A549 (cell line): ENCODE data around the gene TMEM61. TPM values are rescaled to one million over a fixed set of nuclear protein-coding genes. Genes with fewer than 3 reads are reported as not detected.

Experiments
- ATAC-seq, 2 experiments: fragments of 200-7000 bp in 1 of 2; fragments of >200 bp in 1 of 2; cut with Nextera tagmentation in 1 of 2; cut with Tn5 transposase in 1 of 2; 3 replicates each; pipeline versions ENCODE4 v1.8.0 to v1.9.1; 2018 to 2020; ENCODE audit warnings: mild to moderate bottlenecking in 1 of 2, moderate library complexity in 1 of 2
- CTCF ChIA-PET: fragments of 300-600 bp; sonication (Branson Sonifier 250); formaldehyde crosslinking; extraction: SDS; loops from one replicate; lab custom pipeline; 2021; ENCODE audit warnings: antibody characterized with exemption, inconsistent platforms; lab: Yijun Ruan, JAX
- POLR2A ChIA-PET: fragments of 350-600 bp; formaldehyde crosslinking; extraction: SDS; loops from one replicate; lab custom pipeline; 2021; ENCODE audit warnings: antibody characterized with exemption, inconsistent platforms; lab: Yijun Ruan, JAX
- DNase-seq, 2 experiments: peaks; one replicate each; pipeline versions ENCODE4 v3.0.0 to v3.0.0-alpha.2; 2011 to 2016; ENCODE audit warnings: low read depth in 1 of 2, low spot score in 1 of 2
- FAIRE-seq: peaks from 2 replicates; lab custom pipeline; 2011; peaks lifted over from hg19 to GRCh38; lab: Jason Lieb, UNC
- H3K27ac ChIP-seq, 2 experiments: fragments of >200 bp; sonication (Bioruptor Twin); formaldehyde crosslinking; 3 replicates each; pipeline ENCODE4 v1.5.1; 2016 to 2017
- H3K4me1 ChIP-seq: fragments of >200 bp; sonication (Bioruptor Twin); formaldehyde crosslinking; 3 replicates; pipeline ENCODE4 v1.6.1; 2016
- H3K4me2 ChIP-seq: fragments of >200 bp; sonication (Bioruptor Twin); formaldehyde crosslinking; 3 replicates; pipeline ENCODE4 v1.6.1; 2016
- H3K4me3 ChIP-seq: fragments of >200 bp; sonication (Bioruptor Twin); formaldehyde crosslinking; 3 replicates; pipeline ENCODE4 v1.5.1; 2016
- H3K9me3 ChIP-seq: fragments of >200 bp; sonication (Bioruptor Twin); formaldehyde crosslinking; 3 replicates; pipeline ENCODE4 v1.6.1; 2016
- ATOH8 ChIP-seq: fragments of 250-450 bp; sonication (Bioruptor Pico); IDR thresholded peaks from 2 replicates; pipeline ENCODE4 v1.5.0; 2020; ENCODE audit warnings: low read depth, mild to moderate bottlenecking, moderate library complexity
- BHLHE40 ChIP-seq: IDR thresholded peaks from 2 replicates; pipeline ENCODE4 v1.6.1; 2012; ENCODE audit warnings: low read depth, low read length, inconsistent platforms
- CHD4 ChIP-seq: fragments of 200-600 bp; sonication (generic); IDR thresholded peaks from 2 replicates; pipeline ENCODE4 v1.6.1; 2016; ENCODE audit warnings: antibody characterized with exemption, mild to moderate bottlenecking, borderline replicate concordance
- E2F6 ChIP-seq: IDR thresholded peaks from 2 replicates; pipeline ENCODE4 v1.6.1; 2012; ENCODE audit warnings: low read depth, borderline replicate concordance
- EHMT2 ChIP-seq: fragments of 200-600 bp; sonication (generic); IDR thresholded peaks from 2 replicates; pipeline ENCODE4 v1.6.1; 2016; ENCODE audit warnings: antibody characterized with exemption, low read depth, mild to moderate bottlenecking, moderate library complexity
- EP300 ChIP-seq, 2 experiments: fragments of >200 bp; sonication (Bioruptor Twin); formaldehyde crosslinking; IDR thresholded peaks; 2 replicates in 1 of 2; 3 replicates in 1 of 2; pipeline ENCODE4 v1.6.1; 2016 to 2017
- ESRRA ChIP-seq: fragments of 150-350 bp; IDR thresholded peaks from 2 replicates; pipeline ENCODE4 v1.6.1; 2014; ENCODE audit warnings: mild to moderate bottlenecking, low read length, borderline replicate concordance
- FOSL2 ChIP-seq, 2 experiments: fragments of 450-650 bp in 1 of 2; fragments of >200 bp in 1 of 2; sonication (Bioruptor Twin) in 1 of 2; formaldehyde crosslinking; IDR thresholded peaks; 2 replicates each; pipeline versions ENCODE4 v1.5.0 to v1.6.1; 2016 to 2020; ENCODE audit warnings: mild to moderate bottlenecking in 1 of 2, moderate library complexity in 1 of 2
- JUN ChIP-seq, 2 experiments: fragments of >200 bp; sonication (Bioruptor Twin); formaldehyde crosslinking; IDR thresholded peaks; 2 replicates in 1 of 2; 3 replicates in 1 of 2; pipeline ENCODE4 v1.6.1; 2016 to 2017
- MAX ChIP-seq: IDR thresholded peaks from 2 replicates; pipeline ENCODE4 v1.6.1; 2012
- NPAS2 ChIP-seq: fragments of 250-450 bp; sonication (Bioruptor Pico); IDR thresholded peaks from 2 replicates; pipeline ENCODE4 v1.8.0; 2022; ENCODE audit warnings: mild to moderate bottlenecking, moderate library complexity, borderline replicate concordance
- NR3C1 ChIP-seq: fragments of >200 bp; sonication (Bioruptor Twin); formaldehyde crosslinking; IDR thresholded peaks from 3 replicates; pipeline ENCODE4 v1.6.1; 2017
- POLR2AphosphoS2 ChIP-seq: conservative IDR thresholded peaks from 2 replicates; pipeline ENCODE4 v1.6.1; 2012; ENCODE audit warnings: low read length, improper control_type of control experiment, inconsistent platforms
- REST ChIP-seq: fragments of 200-600 bp; sonication (generic); IDR thresholded peaks from 2 replicates; pipeline ENCODE4 v1.6.1; 2016; ENCODE audit warnings: antibody characterized with exemption, mild to moderate bottlenecking, moderate library complexity
- USF2 ChIP-seq: fragments of 450-650 bp; IDR thresholded peaks from 2 replicates; pipeline ENCODE4 v1.6.1; 2014; ENCODE audit warnings: antibody characterized with exemption
- ZSCAN20 ChIP-seq: fragments of 250-450 bp; sonication (Bioruptor Pico); IDR thresholded peaks from 2 replicates; pipeline ENCODE4 v1.8.0; 2022; ENCODE audit warnings: mild to moderate bottlenecking, moderate library complexity
- WGBS: methylation state at CpG from one replicate; pipeline ENCODE4 v1.1.6; 2017; ENCODE audit errors: missing lambda C conversion rate; 5-methylcytosine and 5-hydroxymethylcytosine counted together
- polyA plus RNA-seq, 4 experiments: library from polyadenylated mRNA; depleted of rRNA in 3 of 4; stranded (reverse); fragments of >200 nt; fragmentation: RNase III in 1 of 4; extraction: RNeasy Plus Mini Kit Qiagen cat#74134 plus additional on column Dnase treatment in 1 of 4; gene quantifications; 2 replicates in 3 of 4; 3 replicates in 1 of 4; pipeline ENCODE4 v1.2.3, GENCODE V29; 2011 to 2017

Gene TMEM61
- polyA plus RNA-seq, 2 of the 4 experiments (the other 2 are of a cell fraction), result 0.06 to 0.10 TPM

GRCh38 chr1:54989473-54989872 is 9.0 kb downstream of the TMEM61 start:
- H3K4me1 ChIP-seq, result no peaks in the 10 kb centered on the region
- H3K27ac ChIP-seq, result no peak overlapping the region
- POLR2A ChIA-PET, result no interaction called here
- DNase-seq, result no peak
- WGBS, result 83% methylated on average over 3 of the region's 8 CpGs
- no peak overlapping the region for H3K4me3 ChIP-seq
- TF ChIP-seq MAX (no peak), ATOH8 (no peak), EP300 (IDR thresholded peaks at IDR 0.05) (no peak), JUN (IDR thresholded peaks at IDR 0.05) (no peak), NPAS2 (CRISPR knock-in tag) (no peak), REST (no peak), USF2 (no peak), CHD4 (no peak), ZSCAN20 (CRISPR knock-in tag) (no peak), NR3C1 (no peak), EHMT2 (no peak), ESRRA (no peak), BHLHE40 (no peak), FOSL2 (IDR thresholded peaks at IDR 0.05) (no peak), FOSL2 (CRISPR knock-in tag; IDR thresholded peaks at IDR 0.05) (no peak)
- ATAC-seq, result no peak
- H3K9me3 ChIP-seq, result no peaks in the 10 kb centered on the region
- CTCF ChIA-PET, result interaction anchor here (0.7 to 20.8 kb wide), 7 partner anchors 9 to 1320 kb away, joined by 3 to 451 read pairs (median 3); partner anchors contain the start of gene BSND
- FAIRE-seq, result no peak
- no peak overlapping the region for H3K4me2 ChIP-seq

GRCh38 chr1:54989968-54990810 is 9.8 kb downstream of the TMEM61 start:
- 62% methylated on average over 6 of the region's 13 CpGs for WGBS
- DNase-seq (no peak), FAIRE-seq (no peak), ATAC-seq (no peak; a peak in 2 of 6 replicates)
- no peak overlapping the region for H3K4me2 ChIP-seq
- H3K4me1 ChIP-seq, result no peaks in the 10 kb centered on the region
- H3K4me3 ChIP-seq, result no peak overlapping the region
- ChIA-PET POLR2A (no interaction called here), CTCF (interaction anchor here (0.7 to 20.8 kb wide), 6 partner anchors 8 to 1321 kb away, joined by 3 to 451 read pairs (median 4); partner anchors contain the start of gene BSND)
- TF ChIP-seq JUN (IDR thresholded peaks at IDR 0.05) (no peak), POLR2AphosphoS2 (no peak), NR3C1 (no peak), E2F6 (no peak)
- H3K27ac ChIP-seq, result no peak overlapping the region
- H3K9me3 ChIP-seq, result no peaks in the 10 kb centered on the region
